Measurements from ENCODE around the gene EFNA5.
A peak's percentile ranks its signal among the peaks of the same experiment; 100 is the strongest.
"Not testable (repeated sequence)": the region's sequence is repeated elsewhere in the genome, so short reads cannot be mapped to it uniquely, and the experiment has no call there.

The EFNA5 gene

GRCh38 chr5:107436201-107436600, 234.5 kb downstream of the EFNA5 start:
- no peaks in the 10 kb centered on the region for H3K36me3 ChIP-seq (ENCODE audit: insufficient read depth, low read length)
- peak overlapping the region; percentile 10; the same call in 1 of the 2 replicates for H3K9ac ChIP-seq (ENCODE audit: low read length)
- H3K27me3 ChIP-seq (ENCODE audit: insufficient read depth, low read length): no peaks in the 10 kb centered on the region
- peaks cover 5% of the 10 kb centered on the region; the same call in 1 of the 2 replicates for H3K9me3 ChIP-seq (ENCODE audit: low read length)
- TF ChIP-seq CTCF (IDR thresholded peaks at IDR 0.05; ENCODE audit: low read length) (no peak), EZH2 (IDR thresholded peaks at IDR 0.05; ENCODE audit: borderline replicate concordance, low read length) (no peak)
- peaks cover 50% of the 10 kb centered on the region for H3K4me1 ChIP-seq (ENCODE audit: insufficient read depth, low read length, severe bottlenecking)
- no peak overlapping the region for H3K4me3 ChIP-seq (ENCODE audit: low read depth, low read length, poor library complexity, severe bottlenecking)
- H2AFZ ChIP-seq (ENCODE audit: low read length): no peak overlapping the region
- H3K4me2 ChIP-seq (ENCODE audit: low read length): peak overlapping the region; percentile 3; the same call in 1 of the 2 replicates
- H4K20me1 ChIP-seq (ENCODE audit: insufficient read depth, low read length): no peaks in the 10 kb centered on the region
- no peaks in the 10 kb centered on the region for H3K9me2 ChIP-seq (ENCODE audit: low read depth, low read length)
- peak overlapping the region; percentile 76 for H3K27ac ChIP-seq (ENCODE audit: low read depth, low read length, poor library complexity, severe bottlenecking)
- H3F3A ChIP-seq (ENCODE audit: insufficient read depth, low read length): no peaks in the 10 kb centered on the region
- H3K79me2 ChIP-seq (ENCODE audit: insufficient read depth, low read length): no peaks in the 10 kb centered on the region

DNA sequence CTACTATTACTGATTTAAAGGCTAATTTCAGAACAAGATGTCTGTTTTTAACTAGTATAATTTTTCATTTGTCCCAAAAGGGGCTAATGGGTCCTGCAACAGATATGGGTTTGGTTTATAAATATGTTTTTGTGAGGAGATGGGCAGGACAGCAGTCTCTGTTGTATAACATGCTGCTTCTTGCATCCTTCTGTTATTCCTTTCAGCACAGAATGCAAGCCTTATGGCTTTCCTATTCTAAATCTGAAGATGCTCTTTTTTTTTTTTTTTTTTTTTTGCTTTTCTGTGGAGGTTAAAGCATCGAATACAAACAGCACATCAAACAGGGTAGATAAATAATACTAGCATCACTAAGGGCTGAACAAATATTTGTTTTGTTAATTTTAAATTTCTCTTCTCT, 235.7 kb downstream of the EFNA5 start:
- Histone ChIP-seq H3K9me3 (ENCODE audit: low read length) (peaks cover 5% of the 10 kb centered on the region; the same call in 1 of the 2 replicates), H3F3A (ENCODE audit: insufficient read depth, low read length) (no peaks in the 10 kb centered on the region), H3K4me1 (ENCODE audit: insufficient read depth, low read length, severe bottlenecking) (peaks cover 56% of the 10 kb centered on the region), H4K20me1 (ENCODE audit: insufficient read depth, low read length) (no peaks in the 10 kb centered on the region), H3K36me3 (ENCODE audit: insufficient read depth, low read length) (no peaks in the 10 kb centered on the region), H3K79me2 (ENCODE audit: insufficient read depth, low read length) (no peaks in the 10 kb centered on the region), H3K4me2 (ENCODE audit: low read length) (no peak overlapping the region), H3K27ac (ENCODE audit: low read depth, low read length, poor library complexity, severe bottlenecking) (peak overlapping the region; percentile 76), H2AFZ (ENCODE audit: low read length) (no peak overlapping the region), H3K4me3 (ENCODE audit: low read depth, low read length, poor library complexity, severe bottlenecking) (no peak overlapping the region), H3K9ac (ENCODE audit: low read length) (no peak overlapping the region), H3K27me3 (ENCODE audit: insufficient read depth, low read length) (no peaks in the 10 kb centered on the region), H3K9me2 (ENCODE audit: low read depth, low read length) (no peaks in the 10 kb centered on the region)
- TF ChIP-seq EZH2 (IDR thresholded peaks at IDR 0.05; ENCODE audit: borderline replicate concordance, low read length) (no peak), CTCF (IDR thresholded peaks at IDR 0.05; ENCODE audit: low read length) (no peak)

DNA sequence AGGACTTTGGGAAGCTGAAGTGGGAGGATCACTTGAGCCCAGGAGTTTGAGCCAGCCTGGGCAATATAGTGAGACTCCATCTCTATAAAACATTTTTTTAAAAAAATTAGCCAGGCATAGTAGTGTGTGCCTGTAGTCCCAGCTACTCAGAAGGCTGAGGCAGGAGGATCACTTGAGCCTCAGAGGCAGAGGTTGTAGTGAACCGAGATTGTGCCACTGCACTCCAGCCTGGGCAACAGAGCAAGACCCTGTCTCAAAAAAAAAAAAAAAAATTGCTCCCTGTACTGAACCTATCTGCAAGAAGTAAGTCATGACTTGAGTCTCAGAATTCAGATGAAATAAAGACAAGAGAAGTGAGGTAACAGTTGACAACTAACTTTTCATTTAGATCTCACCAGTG, 237.1 kb downstream of the EFNA5 start:
- H3K4me2 ChIP-seq (ENCODE audit: low read length): peak overlapping the region; percentile 35; the same call in 1 of the 2 replicates

DNA sequence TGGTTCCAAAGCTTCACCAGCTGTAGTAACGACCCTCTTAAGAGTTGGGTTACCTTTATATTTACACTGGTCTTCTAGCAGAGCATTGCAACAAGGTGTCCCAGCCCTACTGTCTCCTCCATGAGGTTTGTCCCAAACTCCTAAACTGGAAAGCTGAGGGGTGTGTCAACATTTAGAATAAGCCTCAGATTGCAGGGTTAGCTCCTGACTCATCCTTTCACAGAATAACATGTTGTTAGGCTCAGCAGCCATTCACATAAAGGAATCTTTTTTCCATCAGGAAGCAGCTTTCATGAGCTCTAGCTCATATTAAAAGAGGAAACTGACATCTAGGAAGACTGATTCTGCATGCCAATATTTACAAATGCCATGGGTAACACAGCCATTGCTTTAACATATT, 238.7 kb downstream of the EFNA5 start:
- peak overlapping the region; percentile 40 for H3K27ac ChIP-seq (ENCODE audit: low read depth, low read length, poor library complexity, severe bottlenecking)
- TF ChIP-seq CTCF (IDR thresholded peaks at IDR 0.05; ENCODE audit: low read length) (no peak), EZH2 (IDR thresholded peaks at IDR 0.05; ENCODE audit: borderline replicate concordance, low read length) (no peak)
- no peaks in the 10 kb centered on the region for H3F3A ChIP-seq (ENCODE audit: insufficient read depth, low read length)
- H3K9me2 ChIP-seq (ENCODE audit: low read depth, low read length): no peaks in the 10 kb centered on the region
- no peaks in the 10 kb centered on the region for H3K36me3 ChIP-seq (ENCODE audit: insufficient read depth, low read length)
- no peaks in the 10 kb centered on the region for H3K9me3 ChIP-seq (ENCODE audit: low read length)
- H3K4me1 ChIP-seq (ENCODE audit: insufficient read depth, low read length, severe bottlenecking): peaks cover 77% of the 10 kb centered on the region
- no peak overlapping the region for H2AFZ ChIP-seq (ENCODE audit: low read length)
- H3K4me2 ChIP-seq (ENCODE audit: low read length): peak overlapping the region; percentile 42; the same call in 1 of the 2 replicates
- no peak overlapping the region for H3K9ac ChIP-seq (ENCODE audit: low read length)
- no peaks in the 10 kb centered on the region for H3K79me2 ChIP-seq (ENCODE audit: insufficient read depth, low read length)
- no peak overlapping the region for H3K4me3 ChIP-seq (ENCODE audit: low read depth, low read length, poor library complexity, severe bottlenecking)
- H3K27me3 ChIP-seq (ENCODE audit: insufficient read depth, low read length): no peaks in the 10 kb centered on the region
- H4K20me1 ChIP-seq (ENCODE audit: insufficient read depth, low read length): no peaks in the 10 kb centered on the region

More for the DNA sequence above, 237.1 kb downstream of the EFNA5 start:
- H3K9me2 ChIP-seq (ENCODE audit: low read depth, low read length); H4K20me1 ChIP-seq (ENCODE audit: insufficient read depth, low read length); H3K27me3 ChIP-seq (ENCODE audit: insufficient read depth, low read length); H3F3A ChIP-seq (ENCODE audit: insufficient read depth, low read length); H3K4me3 ChIP-seq (ENCODE audit: low read depth, low read length, poor library complexity, severe bottlenecking); H2AFZ ChIP-seq (ENCODE audit: low read length); H3K36me3 ChIP-seq (ENCODE audit: insufficient read depth, low read length); H3K9me3 ChIP-seq (ENCODE audit: low read length); H3K79me2 ChIP-seq (ENCODE audit: insufficient read depth, low read length): not testable (repeated sequence)
- Histone ChIP-seq H3K9ac (ENCODE audit: low read length) (peak overlapping the region; percentile 8; the same call in 1 of the 2 replicates), H3K27ac (ENCODE audit: low read depth, low read length, poor library complexity, severe bottlenecking) (peak overlapping the region; percentile 76), H3K4me1 (ENCODE audit: insufficient read depth, low read length, severe bottlenecking) (peaks cover 70% of the 10 kb centered on the region)

All from OCI-LY1 (cell line).